Gastroesophageal sphincter (tissue), 3 donors: ENCODE data around the gene TSKU.

ENCODE experiments used
- EP300 ChIP-seq: sonication (generic); formaldehyde crosslinking; IDR thresholded peaks from one replicate; pipeline ENCODE4 v1.6.1; 2017; ENCODE audit warnings: antibody characterized with exemption, mild to moderate bottlenecking
- POLR2A ChIP-seq, 2 donors: fragments of 450-650 bp; IDR thresholded peaks; one replicate each; pipeline ENCODE4 v1.6.1; 2017; ENCODE audit warnings: antibody characterized with exemption in 2 of 2, mild to moderate bottlenecking in 2 of 2, moderate library complexity in 1 of 2
- POLR2AphosphoS5 ChIP-seq: sonication (generic); formaldehyde crosslinking; IDR thresholded peaks from one replicate; pipeline ENCODE4 v1.6.1; 2017; ENCODE audit warnings: antibody characterized with exemption
- TF ChIP-seq, protein P1 (sequence below), 4 experiments: fragments of 200-600 bp in 2 of 4; fragments of 450-650 bp in 2 of 4; sonication (generic) in 1 of 4; IDR thresholded peaks; one replicate each; pipeline ENCODE4 v1.5.1; 2017 to 2019; ENCODE audit warnings: antibody characterized with exemption in 4 of 4, mild to moderate bottlenecking in 2 of 4, moderate library complexity in 2 of 4

DNA sequence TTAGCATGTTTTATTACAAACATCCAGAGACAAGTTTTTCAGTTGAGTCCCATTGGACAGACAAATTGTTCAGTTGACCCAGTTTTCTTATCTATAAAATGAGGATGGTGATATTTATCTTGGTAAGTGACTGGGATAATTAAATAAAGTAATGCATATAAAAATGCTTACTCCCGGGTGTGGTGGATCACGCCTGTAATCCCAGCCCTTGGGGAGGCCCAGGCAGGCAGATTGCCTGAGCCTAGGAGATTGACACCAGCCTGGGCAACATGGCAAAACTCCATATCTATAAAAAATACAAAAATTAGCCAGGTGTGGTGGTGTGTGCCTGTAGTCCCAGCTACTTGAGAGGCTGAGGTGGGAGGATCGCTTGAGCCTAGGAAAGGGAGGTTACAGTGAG is 61.9 kb downstream of the TSKU start:
- TF ChIP-seq, protein P1, sequence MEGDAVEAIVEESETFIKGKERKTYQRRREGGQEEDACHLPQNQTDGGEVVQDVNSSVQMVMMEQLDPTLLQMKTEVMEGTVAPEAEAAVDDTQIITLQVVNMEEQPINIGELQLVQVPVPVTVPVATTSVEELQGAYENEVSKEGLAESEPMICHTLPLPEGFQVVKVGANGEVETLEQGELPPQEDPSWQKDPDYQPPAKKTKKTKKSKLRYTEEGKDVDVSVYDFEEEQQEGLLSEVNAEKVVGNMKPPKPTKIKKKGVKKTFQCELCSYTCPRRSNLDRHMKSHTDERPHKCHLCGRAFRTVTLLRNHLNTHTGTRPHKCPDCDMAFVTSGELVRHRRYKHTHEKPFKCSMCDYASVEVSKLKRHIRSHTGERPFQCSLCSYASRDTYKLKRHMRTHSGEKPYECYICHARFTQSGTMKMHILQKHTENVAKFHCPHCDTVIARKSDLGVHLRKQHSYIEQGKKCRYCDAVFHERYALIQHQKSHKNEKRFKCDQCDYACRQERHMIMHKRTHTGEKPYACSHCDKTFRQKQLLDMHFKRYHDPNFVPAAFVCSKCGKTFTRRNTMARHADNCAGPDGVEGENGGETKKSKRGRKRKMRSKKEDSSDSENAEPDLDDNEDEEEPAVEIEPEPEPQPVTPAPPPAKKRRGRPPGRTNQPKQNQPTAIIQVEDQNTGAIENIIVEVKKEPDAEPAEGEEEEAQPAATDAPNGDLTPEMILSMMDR (IDR thresholded peaks at IDR 0.05) = no peak
- no peak for TF ChIP-seq POLR2AphosphoS5
- TF ChIP-seq POLR2A (IDR thresholded peaks at IDR 0.05) = no peak
- TF ChIP-seq EP300 = no peak
